Fibroblast of pulmonary artery (primary cell): ENCODE results near the gene RGS3.
"Not testable (repeated sequence)": the region's sequence is repeated elsewhere in the genome, so short reads cannot be mapped to it uniquely, and the experiment has no call there.

ENCODE experiments used
- DNase-seq: peaks from one replicate; pipeline ENCODE4 v3.0.0-alpha.2; 2010; ENCODE audit warnings: low read depth
- H3K4me3 ChIP-seq: replicated peaks from 2 replicates; pipeline ENCODE4 v1.5.1; 2011; ENCODE audit warnings: low read depth, mild to moderate bottlenecking, control low read depth, low read length, moderate library complexity
- TF ChIP-seq, protein P1 (sequence below): IDR thresholded peaks from 2 replicates; pipeline ENCODE4 v1.5.1; 2011; ENCODE audit warnings: mild to moderate bottlenecking, control low read depth, low read length, inconsistent platforms; ENCODE audit errors: missing control alignments

RGS3 gene

GRCh38 chr9:113484258-113484730 is 20.8 kb downstream of the RGS3 start:
- peak; percentile 14 for DNase-seq
- TF ChIP-seq, protein P1, sequence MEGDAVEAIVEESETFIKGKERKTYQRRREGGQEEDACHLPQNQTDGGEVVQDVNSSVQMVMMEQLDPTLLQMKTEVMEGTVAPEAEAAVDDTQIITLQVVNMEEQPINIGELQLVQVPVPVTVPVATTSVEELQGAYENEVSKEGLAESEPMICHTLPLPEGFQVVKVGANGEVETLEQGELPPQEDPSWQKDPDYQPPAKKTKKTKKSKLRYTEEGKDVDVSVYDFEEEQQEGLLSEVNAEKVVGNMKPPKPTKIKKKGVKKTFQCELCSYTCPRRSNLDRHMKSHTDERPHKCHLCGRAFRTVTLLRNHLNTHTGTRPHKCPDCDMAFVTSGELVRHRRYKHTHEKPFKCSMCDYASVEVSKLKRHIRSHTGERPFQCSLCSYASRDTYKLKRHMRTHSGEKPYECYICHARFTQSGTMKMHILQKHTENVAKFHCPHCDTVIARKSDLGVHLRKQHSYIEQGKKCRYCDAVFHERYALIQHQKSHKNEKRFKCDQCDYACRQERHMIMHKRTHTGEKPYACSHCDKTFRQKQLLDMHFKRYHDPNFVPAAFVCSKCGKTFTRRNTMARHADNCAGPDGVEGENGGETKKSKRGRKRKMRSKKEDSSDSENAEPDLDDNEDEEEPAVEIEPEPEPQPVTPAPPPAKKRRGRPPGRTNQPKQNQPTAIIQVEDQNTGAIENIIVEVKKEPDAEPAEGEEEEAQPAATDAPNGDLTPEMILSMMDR, result no peak
- H3K4me3 ChIP-seq, result no peak overlapping the region

- no peak for DNase-seq
- TF ChIP-seq, protein P1, result no peak
These were observed 22.2 kb downstream of the RGS3 start for GRCh38 chr9:113485761-113486115.

GRCh38 chr9:113486327-113486726 is 22.8 kb downstream of the RGS3 start:
- no peak for DNase-seq
- TF ChIP-seq, protein P1, result no peak
- H3K4me3 ChIP-seq, result no peak overlapping the region

More at GRCh38 chr9:113485761-113486115, 22.2 kb downstream of the RGS3 start:
- H3K4me3 ChIP-seq, result no peak overlapping the region

DNA sequence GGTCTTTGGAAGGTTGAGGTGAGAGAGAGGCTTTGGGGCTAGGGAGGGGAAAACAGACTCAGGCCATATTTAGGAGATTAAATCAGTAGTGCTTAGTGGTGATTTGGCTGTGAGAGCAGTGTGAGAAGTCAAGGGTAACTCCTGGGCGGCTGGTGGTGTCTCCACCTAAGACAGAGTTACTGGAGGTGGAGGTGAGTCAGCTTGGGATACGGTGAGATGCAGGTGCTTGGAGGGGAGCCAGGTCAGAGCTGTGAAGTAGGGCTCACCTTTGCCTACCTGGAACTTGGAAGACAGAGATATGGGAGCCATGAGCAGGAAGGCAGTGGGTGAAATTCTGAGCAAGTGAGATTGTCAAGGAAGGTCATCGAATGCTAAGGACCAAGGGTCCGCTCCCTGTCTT is 24.5 kb downstream of the RGS3 start:
- no peak overlapping the region for H3K4me3 ChIP-seq
- DNase-seq, result no peak
- TF ChIP-seq, protein P1, result no peak

DNA sequence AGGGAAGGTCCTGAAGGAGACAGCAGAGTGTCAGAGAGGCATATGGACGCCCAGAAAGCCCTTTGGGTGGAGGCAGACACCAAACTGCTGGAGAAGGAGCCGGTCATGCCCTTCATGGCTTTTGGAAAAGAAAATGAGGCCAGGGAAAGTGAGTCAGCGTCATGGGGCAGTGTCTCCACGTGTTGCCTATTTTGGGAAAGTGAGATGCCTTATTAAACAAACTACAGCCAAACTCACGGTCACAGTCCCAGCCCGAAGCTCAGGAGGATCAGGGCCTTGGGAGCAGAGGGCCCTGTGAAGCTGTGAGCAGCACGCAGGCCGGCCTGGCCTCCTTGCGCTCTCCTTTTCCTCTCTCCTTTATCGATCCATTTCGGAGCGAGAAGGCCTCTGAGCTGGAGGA is 25.0 kb downstream of the RGS3 start:
- TF ChIP-seq, protein P1, result no peak
- H3K4me3 ChIP-seq, result no peak overlapping the region
- DNase-seq, result no peak

- not testable (repeated sequence) for H3K4me3 ChIP-seq, DNase-seq
These were observed 27.6 kb downstream of the RGS3 start for GRCh38 chr9:113491147-113491546.

DNA sequence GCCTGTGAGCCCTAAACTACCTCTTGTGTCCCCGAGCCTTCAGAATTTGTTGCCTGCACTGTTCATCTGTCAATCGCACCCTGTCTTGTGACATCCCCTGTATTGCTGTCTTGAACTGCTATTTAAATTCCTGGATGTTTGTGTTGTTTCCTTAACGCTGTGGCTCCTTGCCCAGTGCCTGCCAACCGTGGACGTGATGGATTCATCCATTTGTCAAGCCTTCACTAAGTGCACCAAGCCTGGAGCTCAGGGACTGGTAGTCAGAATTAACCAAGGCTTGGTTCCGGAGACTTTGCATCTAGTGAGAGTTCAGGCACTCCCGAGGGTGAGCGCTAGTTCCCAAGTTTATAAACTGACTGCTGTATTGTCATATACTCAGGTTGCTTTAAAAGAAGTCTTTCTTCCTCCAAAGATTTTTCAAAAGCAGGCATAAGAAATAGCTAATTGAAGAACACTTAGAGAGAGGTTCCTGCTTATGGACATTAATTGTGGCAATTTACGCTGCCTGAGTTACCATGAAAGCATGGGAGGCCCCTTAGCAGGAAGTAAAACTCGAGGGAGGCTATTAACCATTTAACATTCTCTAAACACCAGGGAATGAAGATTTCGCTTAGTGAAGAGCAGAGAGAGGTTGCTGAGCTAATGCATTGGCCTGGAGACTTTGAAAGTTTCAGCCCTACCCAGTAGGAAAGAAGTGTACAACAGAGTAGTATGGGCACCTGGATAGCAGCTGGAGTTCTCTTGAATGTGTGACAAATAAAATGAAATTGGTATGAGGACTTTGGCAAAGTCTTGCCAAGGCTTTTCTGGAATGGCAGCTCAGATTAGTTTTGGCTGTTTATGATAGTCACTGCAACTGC is 29.0 kb downstream of the RGS3 start:
- peak; percentile 48 for DNase-seq
- TF ChIP-seq, protein P1, result no peak
- no peak overlapping the region for H3K4me3 ChIP-seq
